ENCODE data around the gene FBXO24.
A peak's percentile ranks its signal among the peaks of the same experiment; 100 is the strongest.
"Not testable (repeated sequence)": the region's sequence is repeated elsewhere in the genome, so short reads cannot be mapped to it uniquely, and the experiment has no call there.

Gene FBXO24, protein sequence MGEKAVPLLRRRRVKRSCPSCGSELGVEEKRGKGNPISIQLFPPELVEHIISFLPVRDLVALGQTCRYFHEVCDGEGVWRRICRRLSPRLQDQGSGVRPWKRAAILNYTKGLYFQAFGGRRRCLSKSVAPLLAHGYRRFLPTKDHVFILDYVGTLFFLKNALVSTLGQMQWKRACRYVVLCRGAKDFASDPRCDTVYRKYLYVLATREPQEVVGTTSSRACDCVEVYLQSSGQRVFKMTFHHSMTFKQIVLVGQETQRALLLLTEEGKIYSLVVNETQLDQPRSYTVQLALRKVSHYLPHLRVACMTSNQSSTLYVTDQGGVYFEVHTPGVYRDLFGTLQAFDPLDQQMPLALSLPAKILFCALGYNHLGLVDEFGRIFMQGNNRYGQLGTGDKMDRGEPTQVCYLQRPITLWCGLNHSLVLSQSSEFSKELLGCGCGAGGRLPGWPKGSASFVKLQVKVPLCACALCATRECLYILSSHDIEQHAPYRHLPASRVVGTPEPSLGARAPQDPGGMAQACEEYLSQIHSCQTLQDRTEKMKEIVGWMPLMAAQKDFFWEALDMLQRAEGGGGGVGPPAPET

DNA sequence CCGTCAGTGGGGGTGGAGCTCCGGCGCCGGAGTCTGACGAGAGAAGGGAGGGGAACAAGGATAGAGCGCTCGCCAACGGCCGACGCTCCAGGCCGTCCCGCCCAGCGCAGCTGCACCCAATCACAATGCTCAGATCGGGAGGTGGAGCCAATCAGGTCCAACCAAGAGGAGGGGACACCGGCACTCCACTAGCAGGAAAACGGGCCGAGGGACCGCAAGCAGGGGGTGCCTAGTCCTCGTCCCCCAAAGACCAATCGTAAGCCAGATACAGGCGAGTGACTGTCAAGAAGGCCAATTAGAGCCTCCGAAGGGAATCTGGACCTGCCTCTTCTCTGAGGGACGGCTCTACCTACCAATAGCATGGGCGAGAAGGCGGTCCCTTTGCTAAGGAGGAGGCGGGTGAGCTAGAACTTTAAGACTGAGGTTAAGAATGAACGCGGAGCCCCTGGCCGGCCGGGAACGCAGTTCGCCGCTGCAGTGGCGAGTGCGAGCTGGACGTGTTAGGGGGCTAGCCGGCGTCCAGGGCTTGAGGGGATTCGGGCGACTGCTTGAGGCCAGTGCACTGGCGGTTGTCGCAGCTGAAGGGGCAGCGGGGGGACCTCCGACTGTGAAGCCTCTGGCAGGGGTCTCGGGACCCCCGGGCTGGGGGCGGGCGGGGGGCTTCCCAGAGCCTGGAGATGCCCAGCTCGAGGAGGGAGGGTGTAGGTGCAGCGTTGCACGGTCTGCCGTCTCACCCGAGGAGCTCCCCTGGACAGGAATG, at the start of gene FBXO24:
TSS of gene FBXO24 (plus strand) at position 63 of the 760 bp plus-strand sequence. CDS start at position 361, 298 bp downstream.
- DNase-seq = peak; percentile 99

DNA sequence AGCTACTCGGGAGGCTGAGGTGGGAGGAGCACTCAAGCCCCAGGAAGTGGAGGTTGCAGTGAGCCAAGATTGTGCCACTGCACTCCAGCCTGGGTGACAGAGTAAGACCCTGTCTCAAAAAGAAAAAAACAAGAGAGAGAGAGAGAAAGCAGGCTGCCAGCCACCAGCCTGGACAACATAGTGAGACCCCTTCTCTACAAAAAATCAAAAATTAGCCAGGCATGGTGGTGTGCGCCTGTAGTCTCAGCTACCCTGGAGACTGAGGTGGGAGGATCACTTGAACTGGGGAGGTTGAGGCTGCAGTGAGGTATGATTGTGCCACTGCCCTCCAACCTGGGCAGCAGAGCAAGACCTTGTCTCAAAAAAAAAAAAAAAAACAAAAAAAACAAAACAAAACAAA, 49.4 kb upstream of the FBXO24 start:
- not testable (repeated sequence) for DNase-seq

DNA sequence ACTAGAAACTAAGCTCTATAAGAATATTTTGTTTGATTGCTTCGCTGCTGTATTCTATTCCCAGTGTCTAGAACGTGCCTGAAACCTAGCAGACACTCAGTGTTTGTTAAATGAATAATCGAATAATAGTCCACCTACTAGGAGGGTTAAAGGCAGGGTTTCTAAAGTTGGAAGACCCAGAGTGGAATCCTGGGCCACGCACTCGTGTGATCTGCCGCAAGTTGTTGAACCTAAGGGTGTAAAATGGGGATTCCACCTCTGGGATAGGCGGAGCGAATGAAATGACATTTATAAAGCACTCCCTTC, 47.8 kb upstream of the FBXO24 start:
- DNase-seq = no peak

DNA sequence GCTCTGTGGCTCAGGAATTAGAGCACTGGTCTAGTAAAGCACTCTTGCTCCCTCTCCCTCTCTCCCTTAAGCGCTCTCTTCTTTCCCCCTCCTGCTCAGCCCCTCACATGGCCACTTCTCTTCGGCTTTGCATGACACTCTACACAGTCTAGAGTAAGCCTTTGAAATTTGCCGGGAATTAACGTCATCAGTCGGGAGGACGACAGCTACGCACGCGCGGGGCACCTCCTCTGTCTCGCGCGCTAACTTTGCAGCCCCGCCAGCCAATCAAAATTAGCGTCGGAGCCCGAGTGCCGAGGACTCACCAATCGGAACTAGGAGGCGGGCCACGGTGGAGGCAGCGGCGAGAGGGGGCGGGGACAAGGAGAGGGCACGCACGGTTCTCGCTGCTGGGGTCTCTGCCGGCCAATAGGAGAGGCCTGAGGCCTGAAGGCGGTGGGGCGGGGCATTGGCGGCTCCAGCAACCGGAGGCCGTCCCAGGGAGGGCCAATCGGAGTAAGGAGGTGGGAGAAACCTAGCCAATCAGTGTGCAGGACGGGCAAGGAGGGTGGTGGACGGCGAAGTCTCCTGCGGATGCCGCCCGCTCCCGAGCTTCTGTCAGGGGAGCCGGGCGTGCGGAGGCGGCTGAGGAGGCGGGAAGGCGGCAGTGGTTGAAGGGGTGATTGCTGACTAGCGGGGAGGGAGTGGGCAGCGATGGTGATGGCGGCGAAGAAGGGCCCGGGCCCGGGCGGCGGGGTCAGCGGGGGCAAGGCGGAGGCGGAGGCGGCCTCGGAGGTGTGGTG, 47.3 kb upstream of the FBXO24 start, which contains the start of gene AGFG2:
TSS of gene AGFG2 (plus strand) at position 550 of the 782 bp plus-strand sequence. CDS start at position 694, 144 bp downstream.
- peak; percentile 100 for DNase-seq

DNA sequence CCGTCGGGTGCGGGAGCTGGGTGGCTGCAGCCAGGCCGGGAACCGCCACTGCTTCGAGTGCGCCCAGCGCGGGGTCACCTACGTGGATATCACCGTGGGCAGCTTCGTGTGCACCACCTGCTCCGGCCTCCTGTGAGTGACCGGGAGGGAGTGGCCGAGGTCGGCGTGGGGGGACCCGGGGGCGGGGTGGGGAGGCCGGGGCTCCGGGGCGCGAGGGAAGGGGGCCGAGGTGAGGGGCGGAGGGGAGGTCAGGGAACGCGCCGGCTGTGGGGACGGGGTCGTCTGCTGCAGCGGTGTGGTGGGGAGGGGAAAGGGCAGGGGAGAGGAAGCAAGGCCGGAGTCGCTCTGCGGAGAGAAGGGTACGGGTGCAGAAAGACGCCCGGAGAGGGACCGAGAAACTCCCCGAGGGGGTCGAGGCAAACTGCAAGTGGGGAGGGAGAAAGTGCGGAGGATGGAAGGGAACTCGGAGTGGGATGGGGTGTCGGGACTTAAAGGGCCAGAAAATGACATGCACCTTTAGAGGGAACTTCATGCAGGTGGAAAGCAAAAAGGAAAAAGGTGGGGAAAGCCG, 46.6 kb upstream of the FBXO24 start:
- no peak for DNase-seq

DNA sequence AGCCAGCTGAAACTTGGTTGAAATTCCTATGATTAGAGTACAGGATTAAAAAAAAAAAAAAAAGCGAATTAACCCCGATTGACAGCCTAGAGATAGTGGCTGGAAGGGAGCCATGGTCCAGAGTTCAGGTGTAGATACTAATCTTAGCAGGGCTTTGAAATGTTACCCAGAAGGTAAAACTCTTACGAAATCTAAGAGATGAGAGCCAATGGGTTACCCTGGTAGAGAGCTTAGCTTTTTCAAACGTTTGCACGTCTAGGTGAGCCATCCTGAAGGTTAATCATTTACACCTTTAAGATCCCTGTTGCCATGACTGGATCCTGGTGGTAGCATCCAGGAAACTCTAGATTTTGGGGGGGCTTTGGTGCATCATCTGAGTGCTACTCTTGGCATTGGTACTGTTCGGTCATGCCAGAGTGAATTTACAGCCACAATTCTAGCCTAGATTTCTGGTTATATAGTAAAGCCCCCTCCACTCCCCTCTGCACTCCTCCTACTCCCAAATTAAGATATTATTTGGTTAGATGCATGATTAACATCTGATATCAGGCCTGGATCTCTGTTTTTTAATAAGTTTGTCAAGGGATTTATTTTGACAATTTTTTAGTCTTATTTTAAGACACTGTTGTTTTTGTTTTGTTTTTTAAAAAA, 45.9 kb upstream of the FBXO24 start:
- no peak for DNase-seq

DNA sequence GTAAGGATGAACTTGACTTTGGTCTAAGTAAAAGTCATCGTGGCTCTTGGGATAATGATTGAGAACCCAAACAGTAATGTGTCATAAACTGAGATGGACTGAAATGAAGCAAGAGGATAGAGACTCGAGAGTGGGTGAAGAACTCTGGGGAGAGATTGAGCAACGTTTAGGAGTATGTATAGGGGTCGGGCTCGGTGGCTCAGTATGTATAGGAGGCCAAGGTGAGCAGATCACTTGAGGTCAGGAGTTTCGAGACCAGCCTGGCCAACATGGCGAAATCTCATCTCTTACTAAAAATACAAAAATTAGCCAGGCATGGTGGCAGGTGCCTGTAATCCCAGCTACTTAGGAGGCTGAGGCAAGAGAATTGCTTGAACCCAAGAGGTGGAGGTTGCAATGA, 44.8 kb upstream of the FBXO24 start:
- not testable (repeated sequence) for DNase-seq

DNA sequence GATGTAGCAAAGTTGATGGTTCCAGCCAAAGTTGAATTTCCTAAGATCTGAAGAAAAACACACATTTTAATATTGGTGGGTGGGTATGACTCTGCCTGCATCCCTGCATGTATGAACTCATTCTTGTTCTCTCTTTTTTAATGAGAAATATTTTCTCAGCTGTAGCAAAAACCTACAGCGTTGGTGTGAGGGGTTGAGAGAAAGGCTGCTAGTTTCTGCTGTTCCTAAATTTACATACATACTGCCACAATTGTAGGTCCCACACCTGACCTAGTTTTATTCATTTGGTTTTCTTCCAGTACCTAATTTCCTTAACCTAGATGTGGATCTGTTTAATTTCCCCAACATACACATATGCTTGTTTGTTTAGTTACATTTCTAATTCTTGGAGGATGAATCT, 42.5 kb upstream of the FBXO24 start:
- no peak for DNase-seq

DNA sequence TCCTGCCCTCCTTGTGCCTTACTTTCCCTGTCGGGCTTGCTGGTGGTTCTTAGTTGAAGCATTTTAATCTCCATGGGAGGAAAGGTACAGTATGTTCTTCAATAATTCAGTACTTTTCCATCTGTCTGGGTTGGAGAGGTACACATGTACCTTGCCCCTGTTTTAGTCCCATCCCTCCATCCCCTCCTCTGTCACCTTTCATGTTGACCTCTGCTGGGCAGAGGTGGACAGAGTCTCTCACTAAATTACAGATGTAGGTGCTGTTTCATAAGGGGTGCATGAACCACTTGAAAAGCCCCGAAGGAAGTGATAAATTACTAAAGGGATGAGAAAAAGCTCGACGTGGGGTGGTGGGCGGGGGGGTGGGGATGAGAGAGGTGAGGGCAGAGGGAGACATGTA, 41.7 kb upstream of the FBXO24 start:
- no peak for DNase-seq

DNA sequence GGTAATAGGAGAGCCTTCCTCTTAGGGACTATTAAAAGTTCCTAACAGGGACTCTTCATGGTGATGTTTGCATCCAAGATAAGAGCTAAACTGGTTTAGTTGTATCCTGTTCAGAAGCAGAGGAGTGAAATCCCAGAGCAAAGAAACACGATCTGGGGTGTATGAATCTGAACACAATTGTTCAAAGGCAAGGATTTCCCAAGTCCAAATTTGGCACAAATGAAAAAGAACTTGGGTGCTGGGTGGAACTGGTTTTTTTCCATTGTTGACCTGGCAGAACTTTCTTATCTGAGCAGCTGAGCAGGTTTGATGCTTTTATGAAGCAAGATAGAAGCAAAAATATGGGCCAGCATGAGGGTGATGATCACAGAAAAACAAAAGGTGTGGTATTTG, 41.2 kb upstream of the FBXO24 start:
- no peak for DNase-seq

DNA sequence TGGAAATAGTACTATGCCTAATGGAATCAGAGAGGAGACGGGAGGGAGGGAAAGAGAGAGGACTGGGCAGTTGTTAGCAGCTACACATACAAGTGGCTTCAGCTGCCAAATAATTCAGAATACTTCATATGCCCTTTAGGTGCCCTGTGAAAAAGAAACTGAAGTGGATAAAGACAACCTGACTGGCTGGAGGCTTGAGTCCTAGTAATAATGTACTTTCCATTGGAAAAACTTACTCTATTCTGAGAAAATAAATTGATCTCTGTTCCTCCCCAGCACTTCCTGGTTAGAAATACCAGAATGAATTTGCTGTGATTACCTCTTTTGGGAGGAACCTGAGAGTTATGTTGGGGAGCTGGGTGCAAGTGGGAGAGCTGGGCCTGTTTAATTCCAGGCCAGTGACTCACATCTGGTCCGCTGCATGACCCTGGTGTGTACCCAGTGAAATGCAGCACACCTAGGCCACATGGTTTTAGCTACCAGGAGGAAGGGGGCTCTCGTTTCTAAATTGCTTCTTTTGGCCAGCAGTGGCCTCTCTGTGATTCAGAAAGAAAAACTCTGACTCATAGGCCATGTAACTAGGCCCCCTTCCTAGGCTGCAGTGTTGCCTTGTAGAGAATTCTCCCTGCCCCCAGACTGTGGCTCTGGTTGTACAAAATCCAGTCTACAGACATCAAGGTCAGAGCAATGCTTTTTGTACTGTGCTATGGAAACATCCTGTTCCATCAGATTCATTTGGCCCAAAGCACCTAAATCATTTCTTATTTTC, 40.6 kb upstream of the FBXO24 start:
- DNase-seq = peak; percentile 57

DNA sequence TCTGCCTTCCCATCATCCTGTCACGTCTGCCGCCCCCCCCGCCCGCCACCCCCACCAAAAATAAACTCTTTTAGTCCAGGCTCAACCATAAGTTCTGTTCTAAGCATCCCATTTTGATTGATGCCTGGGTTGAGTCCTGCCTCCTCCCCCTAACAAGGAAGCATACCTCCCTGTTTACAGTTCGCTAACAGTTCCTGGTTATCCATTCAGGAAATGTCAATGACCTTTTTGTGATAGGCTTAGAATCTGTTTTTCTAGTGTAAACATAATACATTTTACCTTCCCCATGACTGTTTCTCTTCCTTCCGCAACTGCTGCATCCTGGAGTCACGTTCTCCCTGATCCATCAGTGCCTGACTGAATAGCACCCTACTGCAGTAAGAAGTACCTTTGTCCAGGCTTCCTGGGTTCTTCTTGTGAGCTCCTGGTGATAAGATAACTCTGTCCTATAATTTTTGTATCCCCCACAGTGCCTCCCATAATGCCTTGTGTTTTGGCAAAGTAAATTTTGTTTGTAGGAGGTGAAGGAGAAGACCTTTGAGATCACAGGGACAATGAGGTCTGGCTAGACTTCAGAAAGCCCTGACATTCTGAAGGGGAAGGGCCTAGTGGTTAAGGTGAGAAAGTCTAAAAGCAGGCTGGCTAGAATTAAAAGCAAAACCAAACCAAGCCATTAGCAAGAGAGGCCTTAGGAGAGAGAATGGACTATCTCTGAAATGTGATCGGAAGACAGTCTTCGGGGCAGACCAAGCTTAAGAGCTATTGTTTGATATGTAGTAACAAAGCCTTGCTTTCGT, 39.8 kb upstream of the FBXO24 start:
- no peak for DNase-seq

DNA sequence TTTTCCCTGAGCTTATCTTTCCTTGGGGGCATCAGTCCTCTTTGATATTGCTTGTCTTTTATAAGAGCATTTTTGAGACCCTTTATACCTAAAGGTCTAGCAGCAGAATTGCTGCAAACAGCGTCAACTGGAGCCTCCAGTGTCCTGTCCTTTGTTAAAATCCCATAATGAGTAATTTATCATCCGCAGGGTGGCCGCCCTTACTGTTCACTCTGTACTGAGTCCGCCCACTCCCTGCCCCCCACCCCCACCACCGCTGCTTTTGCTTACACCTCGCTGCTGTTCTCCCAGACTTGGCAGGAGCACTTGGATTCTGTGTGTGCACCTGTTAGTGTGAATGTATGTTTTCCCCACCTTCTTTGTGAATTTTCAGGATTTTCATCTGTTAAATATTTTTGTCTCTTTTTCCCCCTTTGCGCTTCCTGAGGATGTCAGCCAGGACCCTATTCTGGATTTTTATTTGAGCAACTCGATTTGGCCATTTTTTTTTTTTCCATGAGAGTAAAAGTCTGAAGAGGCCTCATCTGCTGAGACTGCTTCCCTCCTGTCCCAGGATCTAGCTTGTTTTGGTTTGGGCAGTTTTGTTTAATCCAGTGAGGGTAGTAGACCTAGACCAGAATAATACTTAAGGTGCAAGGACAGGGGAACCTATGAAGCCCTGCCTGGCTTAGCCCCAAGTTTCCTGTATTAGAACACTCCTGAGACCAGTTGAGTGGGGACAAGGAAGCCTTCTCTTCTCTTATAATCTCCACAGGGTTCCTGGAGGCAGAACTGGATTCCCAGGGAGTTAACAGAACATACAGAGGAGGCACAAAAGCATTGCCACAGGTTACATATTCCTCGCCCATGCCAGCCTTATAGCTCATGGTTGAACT, 39.0 kb upstream of the FBXO24 start:
- DNase-seq = no peak

DNA sequence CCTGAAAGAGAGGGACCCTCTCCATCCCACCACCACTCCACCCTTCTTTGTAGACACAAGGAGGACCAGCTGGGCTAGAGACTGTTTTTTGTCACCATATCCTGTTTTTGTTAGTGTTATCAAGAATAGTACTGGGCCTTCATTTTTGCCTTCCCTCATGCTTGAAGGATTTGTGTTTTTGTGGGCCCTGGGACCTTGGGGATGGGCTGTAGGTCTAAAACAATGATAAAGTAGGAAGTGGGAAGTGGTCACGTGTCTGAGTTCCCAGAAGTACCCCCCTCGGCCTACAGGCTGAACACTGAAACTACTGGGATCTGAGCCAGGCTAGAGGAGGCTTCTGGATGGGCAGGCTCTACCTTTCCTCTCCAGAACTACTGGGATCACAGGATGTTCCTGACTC, 38.3 kb upstream of the FBXO24 start:
- DNase-seq = no peak

DNA sequence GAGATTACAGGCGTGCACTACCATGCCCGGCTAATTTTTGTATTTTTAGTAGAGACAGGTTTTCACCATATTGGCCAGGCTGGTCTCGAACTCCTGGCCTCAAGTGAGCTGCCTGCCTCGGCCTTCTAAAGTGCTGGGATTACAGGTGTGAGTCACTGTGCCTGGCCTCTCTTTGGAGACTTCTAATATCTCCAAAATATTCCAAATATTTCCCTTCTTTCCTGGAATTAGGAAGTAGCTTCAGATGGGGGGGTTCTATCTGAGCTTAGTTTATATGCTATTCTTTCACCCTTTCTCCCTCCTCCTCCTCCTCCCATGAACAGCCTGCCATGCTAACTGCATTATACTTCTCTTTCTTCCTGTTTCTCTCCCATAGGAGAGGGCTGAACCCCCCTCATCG, 37.7 kb upstream of the FBXO24 start:
- DNase-seq = not testable (repeated sequence)

DNA sequence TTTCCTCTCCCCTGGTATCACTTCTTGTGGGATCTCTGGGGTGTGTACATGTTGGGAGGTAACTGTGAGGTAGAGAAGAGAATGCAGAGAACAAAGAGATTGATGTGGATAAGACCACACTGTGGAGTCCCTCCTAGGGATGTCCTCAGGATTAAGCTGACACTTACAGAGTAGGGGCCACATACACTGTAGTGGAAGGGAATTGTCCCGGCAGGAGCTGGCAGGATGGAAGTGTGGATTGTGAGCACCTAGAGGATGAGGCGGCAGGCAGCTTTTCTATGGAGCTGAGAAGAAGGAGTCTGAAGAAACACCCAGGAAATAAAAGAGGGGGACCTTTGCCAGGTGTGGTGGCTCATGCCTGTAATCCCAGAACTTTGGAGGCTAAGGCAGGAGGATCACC, 33.6 kb upstream of the FBXO24 start:
- no peak for DNase-seq

DNA sequence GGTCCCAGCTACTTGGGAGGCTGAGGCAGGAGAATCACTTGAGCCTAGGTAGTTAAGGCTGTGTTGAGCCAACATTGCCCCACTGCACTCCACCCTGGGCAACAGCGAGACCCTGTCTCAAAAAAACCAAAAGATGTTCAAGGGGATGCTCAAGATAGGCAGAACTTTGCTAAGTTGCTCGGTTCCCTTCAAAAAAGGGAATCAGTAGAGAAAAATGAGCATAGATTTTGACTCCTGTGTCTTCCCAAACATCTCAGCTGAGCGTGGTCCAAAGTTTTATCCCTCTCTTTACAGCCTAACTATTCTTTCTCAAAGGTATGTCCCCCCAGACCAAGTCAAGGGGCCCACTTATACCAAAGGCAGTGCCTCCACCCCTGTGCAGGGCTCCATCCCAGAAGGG, 33.1 kb upstream of the FBXO24 start:
- DNase-seq = no peak

DNA sequence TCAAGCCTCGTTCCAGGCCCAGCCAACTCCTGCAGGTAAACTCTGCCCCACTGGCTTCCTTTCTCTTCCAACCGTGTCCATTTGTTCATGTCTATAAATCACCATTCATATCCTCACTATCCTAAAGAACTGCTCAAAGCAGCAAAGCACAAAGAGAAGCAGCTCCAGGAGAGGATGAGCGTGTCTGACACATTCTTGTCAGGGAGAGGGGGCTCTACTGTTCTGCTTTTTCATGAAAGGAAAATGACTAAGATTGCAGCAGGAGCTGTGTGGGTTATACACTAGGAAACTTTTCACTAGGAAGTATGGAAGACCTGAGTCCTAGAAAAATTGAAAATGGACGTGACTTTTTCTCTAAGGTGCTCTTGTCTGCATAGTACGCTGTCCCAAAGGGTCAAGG, 30.4 kb upstream of the FBXO24 start:
- DNase-seq = no peak

DNA sequence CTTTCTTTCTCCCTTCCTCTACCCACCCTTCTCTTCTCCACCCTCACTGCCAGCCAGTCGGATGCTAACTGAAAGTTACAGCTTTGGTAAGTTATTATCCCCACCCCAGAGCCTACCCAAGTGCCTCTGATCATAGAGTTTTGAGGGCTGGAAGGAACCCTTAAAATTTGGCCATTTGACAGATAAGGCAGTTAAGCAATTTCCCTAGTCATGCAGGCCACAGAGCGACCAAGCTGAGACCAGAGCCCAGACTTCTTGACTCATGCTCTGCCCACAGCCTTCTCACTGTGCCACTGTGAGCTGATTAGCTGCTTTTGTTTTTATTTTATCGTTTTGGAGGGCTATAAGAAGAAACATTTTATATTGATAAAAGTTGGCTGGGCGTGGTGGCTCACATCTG, 29.6 kb upstream of the FBXO24 start:
- DNase-seq = no peak

DNA sequence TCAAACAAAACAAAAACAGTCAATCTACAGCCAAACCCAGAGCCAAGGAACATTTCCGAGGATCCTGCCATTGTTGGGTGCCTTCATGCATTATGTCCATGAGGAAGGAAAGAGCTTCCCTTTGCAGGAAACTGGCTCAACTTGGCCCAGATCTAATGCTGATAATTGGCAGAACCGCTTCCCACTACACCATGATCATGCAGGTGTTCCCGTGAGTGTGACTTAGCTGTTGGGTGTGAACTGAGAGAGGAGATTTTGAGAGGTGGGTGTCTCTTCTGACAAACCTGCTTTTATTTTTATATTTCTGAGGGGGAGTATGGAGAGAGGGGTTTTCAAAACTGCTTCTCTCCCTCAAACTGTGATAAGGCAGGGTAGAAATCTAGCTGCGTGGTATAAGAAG, 27.0 kb upstream of the FBXO24 start:
- DNase-seq = no peak
